Kidney epithelial cell (primary cell): ENCODE data around the gene FGFBP3. TPM values are rescaled to one million over a fixed set of nuclear protein-coding genes. Genes with fewer than 3 reads are reported as not detected.

Experiments
- DNase-seq: peaks from one replicate; pipeline ENCODE4 v3.0.0-alpha.2; 2010; ENCODE audit warnings: low read depth
- H3K27me3 ChIP-seq: 2 replicates; pipeline ENCODE4 v1.6.0; 2011; ENCODE audit warnings: low read length; ENCODE audit not compliant: control insufficient read depth, insufficient read depth
- H3K36me3 ChIP-seq: 2 replicates; pipeline ENCODE4 v1.5.1; 2011; ENCODE audit warnings: low read length; ENCODE audit not compliant: control insufficient read depth, insufficient read depth
- H3K4me3 ChIP-seq: 2 replicates; pipeline ENCODE4 v1.5.1; 2011; ENCODE audit warnings: low read depth, mild to moderate bottlenecking, control low read depth, low read length
- total RNA-seq: library from RNA; depleted of rRNA; stranded (reverse); fragments of >200 nt; gene quantifications from 2 replicates; pipeline ENCODE4 v1.2.3, GENCODE V29; 2015
- TF ChIP-seq, protein P1 (sequence below): IDR thresholded peaks from 2 replicates; pipeline ENCODE4 v1.5.1; 2011; ENCODE audit warnings: mild to moderate bottlenecking, moderate library complexity, low read length, control low read depth, inconsistent platforms; ENCODE audit not compliant: insufficient read depth, poor library complexity, severe bottlenecking

Gene FGFBP3
- total RNA-seq, 1 donor from 2014 or later = 0.42 TPM

GRCh38 chr10:91939653-91940052 is 30.4 kb upstream of the FGFBP3 start:
- TF ChIP-seq, protein P1, sequence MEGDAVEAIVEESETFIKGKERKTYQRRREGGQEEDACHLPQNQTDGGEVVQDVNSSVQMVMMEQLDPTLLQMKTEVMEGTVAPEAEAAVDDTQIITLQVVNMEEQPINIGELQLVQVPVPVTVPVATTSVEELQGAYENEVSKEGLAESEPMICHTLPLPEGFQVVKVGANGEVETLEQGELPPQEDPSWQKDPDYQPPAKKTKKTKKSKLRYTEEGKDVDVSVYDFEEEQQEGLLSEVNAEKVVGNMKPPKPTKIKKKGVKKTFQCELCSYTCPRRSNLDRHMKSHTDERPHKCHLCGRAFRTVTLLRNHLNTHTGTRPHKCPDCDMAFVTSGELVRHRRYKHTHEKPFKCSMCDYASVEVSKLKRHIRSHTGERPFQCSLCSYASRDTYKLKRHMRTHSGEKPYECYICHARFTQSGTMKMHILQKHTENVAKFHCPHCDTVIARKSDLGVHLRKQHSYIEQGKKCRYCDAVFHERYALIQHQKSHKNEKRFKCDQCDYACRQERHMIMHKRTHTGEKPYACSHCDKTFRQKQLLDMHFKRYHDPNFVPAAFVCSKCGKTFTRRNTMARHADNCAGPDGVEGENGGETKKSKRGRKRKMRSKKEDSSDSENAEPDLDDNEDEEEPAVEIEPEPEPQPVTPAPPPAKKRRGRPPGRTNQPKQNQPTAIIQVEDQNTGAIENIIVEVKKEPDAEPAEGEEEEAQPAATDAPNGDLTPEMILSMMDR = no peak
- no peak overlapping the region for H3K4me3 ChIP-seq
- no peaks in the 10 kb centered on the region for H3K27me3 ChIP-seq
- no peak for DNase-seq
- no peaks in the 10 kb centered on the region for H3K36me3 ChIP-seq

- DNase-seq = no peak
- TF ChIP-seq, protein P1 = no peak
- Histone ChIP-seq H3K36me3 (no peaks in the 10 kb centered on the region), H3K27me3 (no peaks in the 10 kb centered on the region), H3K4me3 (no peak overlapping the region)
These were observed 26.6 kb upstream of the FGFBP3 start for GRCh38 chr10:91935886-91936285.

- Histone ChIP-seq H3K4me3 (no peak overlapping the region), H3K36me3 (no peaks in the 10 kb centered on the region), H3K27me3 (no peaks in the 10 kb centered on the region)
- DNase-seq = no peak
- TF ChIP-seq, protein P1 = no peak
These were observed 23.5 kb upstream of the FGFBP3 start for GRCh38 chr10:91932737-91933136.

- DNase-seq = no peak
- H3K4me3 ChIP-seq = no peak overlapping the region
- H3K36me3 ChIP-seq = no peaks in the 10 kb centered on the region
- H3K27me3 ChIP-seq = no peaks in the 10 kb centered on the region
- TF ChIP-seq, protein P1 = no peak
These were observed 22.4 kb upstream of the FGFBP3 start for GRCh38 chr10:91931526-91932190.

DNA sequence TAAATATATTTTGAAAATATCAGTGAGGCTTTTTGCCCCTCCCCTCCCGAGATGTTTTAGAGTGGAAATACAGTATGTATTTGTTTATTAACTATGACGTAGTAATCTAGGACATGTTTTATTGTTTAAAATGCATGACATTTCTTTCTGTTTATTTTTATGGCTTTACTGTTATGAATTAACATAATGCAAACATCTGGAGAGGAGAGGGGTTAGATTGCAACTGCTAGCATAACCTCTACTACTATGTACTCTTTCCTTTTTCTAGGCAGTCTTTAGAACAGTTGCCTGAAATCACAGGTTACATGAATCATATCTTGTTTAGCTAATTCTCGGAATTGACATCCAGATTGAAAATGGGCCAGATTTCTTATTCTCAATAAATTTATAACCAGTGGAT is 21.7 kb upstream of the FGFBP3 start:
- Histone ChIP-seq H3K27me3 (no peaks in the 10 kb centered on the region), H3K4me3 (no peak overlapping the region), H3K36me3 (no peaks in the 10 kb centered on the region)
- TF ChIP-seq, protein P1 = no peak
- no peak for DNase-seq

DNA sequence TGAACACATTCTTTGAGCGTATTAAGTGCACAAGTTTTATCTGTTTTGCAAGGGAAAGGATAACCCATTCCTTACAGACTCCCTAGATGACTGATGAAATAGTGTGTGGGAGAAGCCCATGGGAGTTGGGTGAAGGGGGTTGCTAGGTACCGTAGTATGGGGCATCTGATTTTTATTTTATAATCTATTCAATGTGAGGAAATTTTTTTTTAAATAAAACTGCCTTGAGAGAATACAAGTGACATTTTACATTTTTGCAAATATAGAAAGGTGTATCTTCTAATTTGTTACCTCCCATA is 15.7 kb upstream of the FGFBP3 start:
- DNase-seq = no peak
- TF ChIP-seq, protein P1 = no peak
- H3K27me3 ChIP-seq = no peaks in the 10 kb centered on the region
- peak overlapping the region; percentile 97 for H3K4me3 ChIP-seq
- H3K36me3 ChIP-seq = no peaks in the 10 kb centered on the region
